Lung (tissue), 12 donors: ENCODE measurements around the gene FAM168B. TPM values are rescaled to one million over a fixed set of nuclear protein-coding genes. Genes with fewer than 3 reads are reported as not detected.

Experiments
- ATAC-seq: fragments of 200-7000 bp; cut with Tn5 transposase; one replicate; pipeline ENCODE4 v1.9.1; 2020; ENCODE audit warnings: moderate number of reproducible peaks; ENCODE audit not compliant: insufficient read depth, low FRiP score
- DNase-seq, 3 donors: peaks; one replicate each; pipeline ENCODE4 v3.0.0-alpha.2; 2013 to 2017
- H3K27ac ChIP-seq, 2 donors: one replicate each; pipeline ENCODE4 v1.5.1; 2013; ENCODE audit warnings: mild to moderate bottlenecking in 2 of 2, moderate library complexity in 2 of 2, control low read depth in 1 of 2, inconsistent platforms in 1 of 2, low read depth in 1 of 2, low read length in 1 of 2
- H3K27me3 ChIP-seq, 3 donors: one replicate each; pipeline ENCODE4 v1.5.1; 2013; ENCODE audit warnings: low read length in 2 of 3; ENCODE audit not compliant: control insufficient read depth in 3 of 3, insufficient read depth in 3 of 3
- H3K36me3 ChIP-seq, 4 donors: one replicate each; pipeline ENCODE4 v1.5.1; 2013; ENCODE audit warnings: low read length in 4 of 4, mild to moderate bottlenecking in 1 of 4, moderate library complexity in 1 of 4; ENCODE audit not compliant: control insufficient read depth in 4 of 4, insufficient read depth in 4 of 4
- H3K4me1 ChIP-seq, 5 donors: one replicate each; pipeline ENCODE4 v1.5.1; 2013; ENCODE audit warnings: low read length in 5 of 5, mild to moderate bottlenecking in 2 of 5, moderate library complexity in 1 of 5; ENCODE audit not compliant: control insufficient read depth in 5 of 5, insufficient read depth in 5 of 5
- H3K4me3 ChIP-seq: one replicate; pipeline ENCODE4 v1.5.1; 2013; ENCODE audit warnings: mild to moderate bottlenecking, control low read depth, moderate library complexity
- H3K9ac ChIP-seq, 2 donors: one replicate each; pipeline ENCODE4 v1.5.1; 2013; ENCODE audit warnings: low read length in 2 of 2, control low read depth in 1 of 2; ENCODE audit not compliant: insufficient read depth in 1 of 2
- H3K9me3 ChIP-seq, 4 donors: one replicate each; pipeline ENCODE4 v1.5.1; 2013; ENCODE audit warnings: low read length in 3 of 4, mild to moderate bottlenecking in 1 of 4, moderate library complexity in 1 of 4; ENCODE audit not compliant: control insufficient read depth in 4 of 4, insufficient read depth in 3 of 4
- WGBS, 2 donors: extraction: QIAGEN DNeasy Blood & Tissue Kit; methylation state at CpG; one replicate each; pipeline ENCODE4 v1.1.7; 2013; 5-methylcytosine and 5-hydroxymethylcytosine counted together
- polyA plus RNA-seq, 2 donors: library from polyadenylated mRNA; stranded (reverse); fragments of 200-250 nt; gene quantifications; one replicate each; pipeline ENCODE4 v1.2.1, GENCODE V29; 2013
- total RNA-seq, 2 donors: library from RNA; depleted of rRNA in 1 of 2; stranded (reverse); fragments of >200 nt in 1 of 2; gene quantifications; one replicate each; pipeline ENCODE4 v1.2.1, GENCODE V29; 2014 to 2021
- TF ChIP-seq, protein P1 (sequence below): IDR thresholded peaks from 2 replicates; pipeline ENCODE4 v1.5.1; 2012; ENCODE audit warnings: mild to moderate bottlenecking; ENCODE audit errors: control extremely low read depth, extremely low read depth
- donor health status: control.
- donor health status: control.
- donor health status: Bipolar disorder and iron deficiency.
- donor health status: healthy.
- donor health status: DM: yes; HTN: yes; CAD: no.

Gene FAM168B
- total and polyA plus RNA-seq, 4 donors: 20.4 to 79.7 (median 40.1) TPM

DNA sequence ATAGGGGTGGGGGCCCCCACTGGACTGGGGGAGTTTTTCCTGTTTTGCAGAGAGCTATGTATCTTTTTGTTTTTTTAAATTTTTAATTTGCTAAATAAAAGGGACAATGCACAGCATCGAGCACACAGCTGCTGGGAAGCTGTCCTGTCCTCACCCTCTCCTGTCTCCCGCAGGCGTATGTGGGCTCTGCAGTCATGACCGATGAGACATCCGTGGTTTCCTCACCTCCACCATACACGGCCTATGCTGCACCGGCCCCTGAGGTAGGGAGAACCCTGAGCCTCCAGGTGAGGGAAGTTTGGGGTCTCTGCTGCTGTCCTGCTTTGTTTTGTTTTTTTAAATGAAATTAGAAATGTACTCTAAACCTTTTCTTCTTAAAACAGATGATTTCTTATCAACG, 39.5 kb upstream of the FAM168B start:
- ATAC-seq: no peak
- no peak for DNase-seq

DNA sequence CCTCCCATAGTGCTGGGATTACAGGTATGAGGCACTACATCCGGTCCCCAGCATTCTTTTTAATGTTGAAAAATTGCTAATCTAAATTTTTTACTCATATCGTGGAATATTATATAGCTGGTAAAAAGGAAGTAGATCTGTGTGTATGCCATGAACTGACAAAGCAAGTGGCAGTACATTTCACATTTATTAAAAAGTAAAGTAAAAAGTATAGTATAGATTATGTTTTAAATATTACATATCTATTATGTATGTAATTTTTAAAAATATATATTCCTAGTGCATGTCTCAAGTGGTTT, 37.0 kb upstream of the FAM168B start:
- TF ChIP-seq, protein P1, sequence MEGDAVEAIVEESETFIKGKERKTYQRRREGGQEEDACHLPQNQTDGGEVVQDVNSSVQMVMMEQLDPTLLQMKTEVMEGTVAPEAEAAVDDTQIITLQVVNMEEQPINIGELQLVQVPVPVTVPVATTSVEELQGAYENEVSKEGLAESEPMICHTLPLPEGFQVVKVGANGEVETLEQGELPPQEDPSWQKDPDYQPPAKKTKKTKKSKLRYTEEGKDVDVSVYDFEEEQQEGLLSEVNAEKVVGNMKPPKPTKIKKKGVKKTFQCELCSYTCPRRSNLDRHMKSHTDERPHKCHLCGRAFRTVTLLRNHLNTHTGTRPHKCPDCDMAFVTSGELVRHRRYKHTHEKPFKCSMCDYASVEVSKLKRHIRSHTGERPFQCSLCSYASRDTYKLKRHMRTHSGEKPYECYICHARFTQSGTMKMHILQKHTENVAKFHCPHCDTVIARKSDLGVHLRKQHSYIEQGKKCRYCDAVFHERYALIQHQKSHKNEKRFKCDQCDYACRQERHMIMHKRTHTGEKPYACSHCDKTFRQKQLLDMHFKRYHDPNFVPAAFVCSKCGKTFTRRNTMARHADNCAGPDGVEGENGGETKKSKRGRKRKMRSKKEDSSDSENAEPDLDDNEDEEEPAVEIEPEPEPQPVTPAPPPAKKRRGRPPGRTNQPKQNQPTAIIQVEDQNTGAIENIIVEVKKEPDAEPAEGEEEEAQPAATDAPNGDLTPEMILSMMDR: no peak
- no peak for DNase-seq
- H3K36me3 ChIP-seq: peaks cover 16 to 30% (median 28%) of the 10 kb centered on the region in 4 donors
- no peak overlapping the region for H3K4me3 ChIP-seq
- H3K9me3 ChIP-seq: no peaks in the 10 kb centered on the region
- H3K27me3 ChIP-seq: no peaks in the 10 kb centered on the region
- H3K4me1 ChIP-seq: peaks cover 0 to 3% (median 0%) of the 10 kb centered on the region in 5 donors
- no peak for ATAC-seq
- H3K27ac ChIP-seq: no peak overlapping the region
- WGBS, 2 donors: 95 to 99% methylated on average over 2 of the region's 2 CpGs
- no peak overlapping the region for H3K9ac ChIP-seq

More for the DNA sequence above, 39.5 kb upstream of the FAM168B start:
- WGBS, 2 donors: 89 to 92% methylated on average over 8 of the region's 8 CpGs
- H3K4me3 ChIP-seq: no peak overlapping the region
- peaks cover 15 to 20% (median 18%) of the 10 kb centered on the region in 4 donors for H3K36me3 ChIP-seq
- no peaks in the 10 kb centered on the region for H3K9me3 ChIP-seq
- H3K9ac ChIP-seq: no peak overlapping the region
- H3K27me3 ChIP-seq: no peaks in the 10 kb centered on the region
- peaks cover 0 to 3% (median 0%) of the 10 kb centered on the region in 5 donors for H3K4me1 ChIP-seq
- TF ChIP-seq, protein P1: no peak
- H3K27ac ChIP-seq: no peak overlapping the region

DNA sequence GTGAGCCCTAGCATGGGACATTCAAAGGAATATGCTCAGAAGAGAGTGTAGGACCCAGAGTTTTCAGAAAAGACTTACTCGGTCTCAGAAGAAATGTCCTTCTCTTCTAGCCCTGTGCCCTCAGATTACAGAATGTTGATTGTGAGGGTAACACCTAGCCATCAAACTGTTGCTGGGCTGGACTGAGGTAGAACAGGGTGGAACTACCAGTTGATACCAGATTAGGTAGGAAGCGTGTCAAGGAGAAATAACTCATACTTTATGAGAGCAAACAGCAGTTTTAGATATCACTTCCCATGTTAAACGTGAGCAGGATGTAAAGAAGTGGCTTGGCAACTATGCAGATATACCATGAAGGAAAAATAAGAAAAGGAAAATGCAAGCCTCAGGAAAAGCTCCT, 34.7 kb upstream of the FAM168B start:
- Histone ChIP-seq H3K4me1 (peaks cover 0 to 6% (median 0%) of the 10 kb centered on the region in 5 donors), H3K27ac (no peak overlapping the region), H3K9me3 (no peaks in the 10 kb centered on the region), H3K4me3 (no peak overlapping the region), H3K9ac (no peak overlapping the region), H3K36me3 (peaks cover 21 to 32% (median 29%) of the 10 kb centered on the region in 4 donors), H3K27me3 (no peaks in the 10 kb centered on the region)
- WGBS, 2 donors: 91 to 95% methylated on average over 3 of the region's 3 CpGs
- DNase-seq (no peak), ATAC-seq (no peak)
- TF ChIP-seq, protein P1: no peak

DNA sequence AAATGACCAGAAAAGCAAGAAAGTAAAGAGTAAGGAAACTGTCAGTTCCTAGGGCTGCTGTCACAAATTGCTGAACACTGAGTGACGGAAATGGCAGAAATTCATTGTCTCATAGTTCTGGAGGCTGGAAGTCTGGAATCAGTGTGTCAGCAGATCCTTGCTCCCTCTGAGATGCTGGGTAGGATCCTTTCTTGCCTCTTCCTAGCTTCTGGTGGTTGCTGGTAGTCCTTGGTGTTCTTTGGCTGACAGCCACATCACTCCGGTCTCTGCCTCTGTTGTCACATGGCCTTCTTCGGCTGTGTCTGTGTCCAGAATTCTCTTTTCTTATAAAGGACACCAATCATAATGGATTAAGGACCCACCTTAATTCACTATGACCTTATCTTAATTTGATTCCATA, 33.8 kb upstream of the FAM168B start:
- Histone ChIP-seq H3K36me3 (peaks cover 25 to 30% (median 26%) of the 10 kb centered on the region in 4 donors), H3K27ac (no peak overlapping the region)
- WGBS, 2 donors: 97 to 100% methylated on average over 3 of the region's 3 CpGs

More for the DNA sequence above, 33.8 kb upstream of the FAM168B start:
- DNase-seq (no peak), ATAC-seq (no peak)
- Histone ChIP-seq H3K4me3 (no peak overlapping the region), H3K9me3 (no peaks in the 10 kb centered on the region), H3K9ac (no peak overlapping the region), H3K4me1 (peaks cover 0 to 2% (median 0%) of the 10 kb centered on the region in 5 donors), H3K27me3 (no peaks in the 10 kb centered on the region)
- TF ChIP-seq, protein P1: no peak
